BLaER1 (cell line): Measurements from ENCODE around the gene CXCL8.

Source experiments
- H3K27ac ChIP-seq: shearing (Covaris generic); formaldehyde crosslinking; 2 replicates; pipeline ENCODE4 v1.8.1; 2022
- H3K27me3 ChIP-seq: shearing (Covaris generic); formaldehyde crosslinking; 2 replicates; pipeline ENCODE4 v1.8.1; 2022
- H3K36me3 ChIP-seq: shearing (Covaris generic); formaldehyde crosslinking; 2 replicates; pipeline ENCODE4 v1.8.1; 2022
- H3K4me1 ChIP-seq: shearing (Covaris generic); formaldehyde crosslinking; 2 replicates; pipeline ENCODE4 v1.8.1; 2022
- H3K4me2 ChIP-seq: shearing (Covaris generic); formaldehyde crosslinking; 2 replicates; pipeline ENCODE4 v1.8.1; 2022
- H3K4me3 ChIP-seq: shearing (Covaris generic); formaldehyde crosslinking; 2 replicates; pipeline ENCODE4 v1.8.1; 2022
- H3K9ac ChIP-seq: shearing (Covaris generic); formaldehyde crosslinking; 2 replicates; pipeline ENCODE4 v1.8.1; 2022
- H3K9me3 ChIP-seq: shearing (Covaris generic); formaldehyde crosslinking; 2 replicates; pipeline ENCODE4 v1.8.1; 2022
- H4K20me1 ChIP-seq: shearing (Covaris generic); formaldehyde crosslinking; 2 replicates; pipeline ENCODE4 v1.8.1; 2022
- Cebpa-rat ChIP-seq: shearing (Covaris generic); IDR thresholded peaks from 2 replicates; pipeline ENCODE4 v1.8.1; 2022

The CXCL8 gene

GRCh38 chr4:73742490-73743160, 2.3 kb downstream of the CXCL8 start:
- H3K4me2 ChIP-seq, result no peak overlapping the region
- no peak overlapping the region for H3K4me3 ChIP-seq
- H3K27ac ChIP-seq, result no peak overlapping the region
- H3K9me3 ChIP-seq, result no peaks in the 10 kb centered on the region
- no peak overlapping the region for H3K9ac ChIP-seq
- no peaks in the 10 kb centered on the region for H3K36me3 ChIP-seq
- no peak for TF ChIP-seq Cebpa-rat
- peaks cover 17% of the 10 kb centered on the region for H3K4me1 ChIP-seq
- no peaks in the 10 kb centered on the region for H3K27me3 ChIP-seq
- no peaks in the 10 kb centered on the region for H4K20me1 ChIP-seq

DNA sequence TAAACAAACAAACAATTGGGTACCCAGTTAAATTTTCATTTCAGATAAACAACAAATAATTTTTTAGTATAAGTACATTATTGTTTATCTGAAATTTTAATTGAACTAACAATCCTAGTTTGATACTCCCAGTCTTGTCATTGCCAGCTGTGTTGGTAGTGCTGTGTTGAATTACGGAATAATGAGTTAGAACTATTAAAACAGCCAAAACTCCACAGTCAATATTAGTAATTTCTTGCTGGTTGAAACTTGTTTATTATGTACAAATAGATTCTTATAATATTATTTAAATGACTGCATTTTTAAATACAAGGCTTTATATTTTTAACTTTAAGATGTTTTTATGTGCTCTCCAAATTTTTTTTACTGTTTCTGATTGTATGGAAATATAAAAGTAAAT, 2.9 kb downstream of the CXCL8 start:
- H3K9me3 ChIP-seq, result no peaks in the 10 kb centered on the region
- no peak overlapping the region for H3K27ac ChIP-seq
- no peaks in the 10 kb centered on the region for H4K20me1 ChIP-seq
- H3K27me3 ChIP-seq, result no peaks in the 10 kb centered on the region
- no peak for TF ChIP-seq Cebpa-rat
- H3K9ac ChIP-seq, result no peak overlapping the region
- H3K4me3 ChIP-seq, result no peak overlapping the region
- no peaks in the 10 kb centered on the region for H3K36me3 ChIP-seq
- H3K4me1 ChIP-seq, result peaks cover 17% of the 10 kb centered on the region
- no peak overlapping the region for H3K4me2 ChIP-seq

DNA sequence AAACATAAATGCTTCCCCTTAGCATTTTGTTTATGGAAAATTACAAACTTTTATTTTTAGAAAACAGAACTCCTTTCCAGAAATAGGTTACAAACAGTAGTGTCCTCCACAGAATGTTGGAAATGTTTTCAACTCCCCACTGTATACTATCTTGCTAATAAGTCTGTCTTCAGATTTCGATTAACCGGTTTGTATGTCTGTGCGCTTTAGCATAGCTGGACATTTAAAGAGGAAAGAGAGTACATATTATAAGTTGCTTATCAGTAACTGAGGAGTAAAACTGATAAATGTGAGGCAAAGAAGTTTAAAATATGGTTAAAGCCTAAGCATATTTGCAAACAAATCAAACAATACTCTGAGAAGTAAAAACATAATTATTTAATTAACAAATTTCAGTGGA, 3.4 kb downstream of the CXCL8 start:
- Histone ChIP-seq H3K4me1 (peaks cover 17% of the 10 kb centered on the region), H3K9me3 (no peaks in the 10 kb centered on the region), H3K27me3 (no peaks in the 10 kb centered on the region), H3K36me3 (no peaks in the 10 kb centered on the region), H3K27ac (no peak overlapping the region), H3K4me3 (no peak overlapping the region), H4K20me1 (no peaks in the 10 kb centered on the region), H3K4me2 (no peak overlapping the region), H3K9ac (no peak overlapping the region)
- no peak for TF ChIP-seq Cebpa-rat

GRCh38 chr4:73744203-73744602, 3.8 kb downstream of the CXCL8 start:
- H3K27ac ChIP-seq, result no peak overlapping the region
- H3K9me3 ChIP-seq, result no peaks in the 10 kb centered on the region
- no peaks in the 10 kb centered on the region for H4K20me1 ChIP-seq
- peaks cover 17% of the 10 kb centered on the region for H3K4me1 ChIP-seq
- no peaks in the 10 kb centered on the region for H3K36me3 ChIP-seq
- H3K27me3 ChIP-seq, result no peaks in the 10 kb centered on the region
- H3K4me2 ChIP-seq, result no peak overlapping the region
- H3K9ac ChIP-seq, result no peak overlapping the region
- no peak overlapping the region for H3K4me3 ChIP-seq
- TF ChIP-seq Cebpa-rat, result no peak

- no peak overlapping the region for H3K4me3 ChIP-seq
- no peaks in the 10 kb centered on the region for H3K36me3 ChIP-seq
- no peaks in the 10 kb centered on the region for H3K9me3 ChIP-seq
- no peaks in the 10 kb centered on the region for H3K27me3 ChIP-seq
- no peak overlapping the region for H3K9ac ChIP-seq
- H3K4me2 ChIP-seq, result no peak overlapping the region
- no peaks in the 10 kb centered on the region for H4K20me1 ChIP-seq
- TF ChIP-seq Cebpa-rat, result no peak
- no peaks in the 10 kb centered on the region for H3K4me1 ChIP-seq
- no peak overlapping the region for H3K27ac ChIP-seq
Observed at GRCh38 chr4:73750730-73751129, 10.4 kb downstream of the CXCL8 start.

- H3K27ac ChIP-seq, result no peak overlapping the region
- TF ChIP-seq Cebpa-rat, result no peak
- no peaks in the 10 kb centered on the region for H3K27me3 ChIP-seq
- H3K4me3 ChIP-seq, result no peak overlapping the region
- H3K9me3 ChIP-seq, result no peaks in the 10 kb centered on the region
- H4K20me1 ChIP-seq, result no peaks in the 10 kb centered on the region
- H3K4me2 ChIP-seq, result no peak overlapping the region
- no peaks in the 10 kb centered on the region for H3K36me3 ChIP-seq
- H3K4me1 ChIP-seq, result no peaks in the 10 kb centered on the region
- no peak overlapping the region for H3K9ac ChIP-seq
Observed at GRCh38 chr4:73751166-73751565, 10.8 kb downstream of the CXCL8 start.

GRCh38 chr4:73751830-73752229, 11.5 kb downstream of the CXCL8 start:
- TF ChIP-seq Cebpa-rat, result no peak

GRCh38 chr4:73752424-73752823, 12.1 kb downstream of the CXCL8 start:
- no peak; the same call in 1 of the 2 replicates for TF ChIP-seq Cebpa-rat
- H3K9ac ChIP-seq, result no peak overlapping the region

More at GRCh38 chr4:73751830-73752229, 11.5 kb downstream of the CXCL8 start:
- Histone ChIP-seq H3K27ac (no peak overlapping the region), H3K4me2 (no peak overlapping the region), H3K27me3 (no peaks in the 10 kb centered on the region), H3K4me1 (no peaks in the 10 kb centered on the region), H3K9me3 (no peaks in the 10 kb centered on the region), H4K20me1 (no peaks in the 10 kb centered on the region), H3K36me3 (no peaks in the 10 kb centered on the region), H3K9ac (no peak overlapping the region), H3K4me3 (no peak overlapping the region)

DNA sequence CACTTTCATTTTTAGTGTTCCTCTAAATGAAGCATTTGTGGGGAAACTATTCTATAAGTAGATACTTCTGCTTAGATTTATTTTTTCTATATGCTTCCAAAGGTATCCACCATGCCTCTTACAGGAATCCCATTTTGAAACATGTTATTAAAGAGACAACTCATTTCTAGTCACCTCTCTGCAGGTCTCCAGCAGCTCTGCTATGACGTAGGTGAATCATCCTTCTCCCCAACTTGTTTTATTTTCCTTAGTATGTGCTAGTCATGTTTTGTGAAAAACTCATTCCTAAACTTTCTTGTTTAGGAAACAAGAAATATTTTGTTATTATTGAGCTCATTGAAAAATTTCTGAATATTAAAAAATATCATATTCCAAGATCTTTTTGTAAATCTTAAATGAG, 12.8 kb downstream of the CXCL8 start:
- Histone ChIP-seq H3K4me3 (no peak overlapping the region), H3K9me3 (no peaks in the 10 kb centered on the region), H4K20me1 (no peaks in the 10 kb centered on the region), H3K4me1 (no peaks in the 10 kb centered on the region), H3K9ac (no peak overlapping the region), H3K27me3 (no peaks in the 10 kb centered on the region), H3K4me2 (no peak overlapping the region), H3K27ac (no peak overlapping the region), H3K36me3 (no peaks in the 10 kb centered on the region)
- TF ChIP-seq Cebpa-rat, result no peak

More at GRCh38 chr4:73752424-73752823, 12.1 kb downstream of the CXCL8 start:
- H3K27ac ChIP-seq, result no peak overlapping the region
- H3K4me2 ChIP-seq, result no peak overlapping the region
- H4K20me1 ChIP-seq, result no peaks in the 10 kb centered on the region
- H3K4me1 ChIP-seq, result no peaks in the 10 kb centered on the region
- H3K9me3 ChIP-seq, result no peaks in the 10 kb centered on the region
- H3K27me3 ChIP-seq, result no peaks in the 10 kb centered on the region
- H3K4me3 ChIP-seq, result no peak overlapping the region
- H3K36me3 ChIP-seq, result no peaks in the 10 kb centered on the region

- TF ChIP-seq Cebpa-rat, result no peak
Observed at GRCh38 chr4:73754934-73755333, 14.6 kb downstream of the CXCL8 start.

GRCh38 chr4:73759357-73759756, 19.0 kb downstream of the CXCL8 start:
- H3K27ac ChIP-seq, result no peak overlapping the region
- no peak for TF ChIP-seq Cebpa-rat
- no peaks in the 10 kb centered on the region for H4K20me1 ChIP-seq
- H3K4me2 ChIP-seq, result no peak overlapping the region
- no peaks in the 10 kb centered on the region for H3K36me3 ChIP-seq
- H3K4me1 ChIP-seq, result no peaks in the 10 kb centered on the region
- H3K9ac ChIP-seq, result no peak overlapping the region
- H3K27me3 ChIP-seq, result no peaks in the 10 kb centered on the region
- H3K4me3 ChIP-seq, result no peak overlapping the region
- no peaks in the 10 kb centered on the region for H3K9me3 ChIP-seq

More at GRCh38 chr4:73754934-73755333, 14.6 kb downstream of the CXCL8 start:
- Histone ChIP-seq H3K9ac (no peak overlapping the region), H3K4me1 (no peaks in the 10 kb centered on the region), H3K9me3 (no peaks in the 10 kb centered on the region), H3K27me3 (no peaks in the 10 kb centered on the region), H3K4me2 (no peak overlapping the region), H4K20me1 (no peaks in the 10 kb centered on the region), H3K36me3 (no peaks in the 10 kb centered on the region), H3K4me3 (no peak overlapping the region), H3K27ac (no peak overlapping the region)
